Ovary (tissue), 3 donors: Measurements from ENCODE around the gene IPO9.

ENCODE experiments used
- CTCF ChIP-seq, 3 donors: fragments of 450-650 bp in 2 of 3; fragments of 200-600 bp in 1 of 3; IDR thresholded peaks; one replicate each; pipeline versions ENCODE4 v1.5.1 to v1.8.0; 2016 to 2022; ENCODE audit warnings: antibody characterized with exemption in 3 of 3, mild to moderate bottlenecking in 1 of 3
- POLR2A ChIP-seq: fragments of 450-650 bp; IDR thresholded peaks from one replicate; pipeline ENCODE4 v1.6.1; 2017; ENCODE audit warnings: antibody characterized with exemption, mild to moderate bottlenecking, moderate library complexity
- donor health status: DM: no; HTN: no; CAD: no.

GRCh38 chr1:201890223-201890622 is 61.3 kb downstream of the IPO9 start:
- TF ChIP-seq CTCF (IDR thresholded peaks at IDR 0.05), result no peak
- no peak for TF ChIP-seq POLR2A
